Activated T-helper 2 cell treated with anti-CD3 and anti-CD28 coated beads, Interferon-gamma antibody, Interleukin-2, Interleukin-4, amounts not matched to agents 10 μg/mL and 5 μg/mL and 100 μg/mL, durations not matched to agents 14 hours and 24 hours and 36 hours (primary cell): ENCODE measurements around the gene CDHR3. TPM values are rescaled to one million over a fixed set of nuclear protein-coding genes. Genes with fewer than 3 reads are reported as not detected.

Experiments
- DNase-seq: peaks from one replicate; pipeline ENCODE4 v3.0.0; 2021; ENCODE audit warnings: low spot score
- H3K27ac Mint-ChIP-seq: one replicate; pipeline ENCODE4 v1.8.0; 2021; ENCODE audit warnings: mixed read lengths
- H3K27me3 Mint-ChIP-seq: one replicate; pipeline ENCODE4 v1.8.0; 2021; ENCODE audit warnings: low read depth, mixed read lengths
- H3K36me3 Mint-ChIP-seq: one replicate; pipeline ENCODE4 v1.8.0; 2021; ENCODE audit warnings: low read depth, mixed read lengths
- H3K4me1 Mint-ChIP-seq: one replicate; pipeline ENCODE4 v1.8.0; 2021; ENCODE audit warnings: low read depth, mixed read lengths
- H3K4me3 Mint-ChIP-seq: one replicate; pipeline ENCODE4 v1.8.0; 2021; ENCODE audit warnings: low read depth, mild to moderate bottlenecking, moderate library complexity, mixed read lengths
- H3K9me3 Mint-ChIP-seq: one replicate; pipeline ENCODE4 v1.8.0; 2021; ENCODE audit warnings: mixed read lengths
- intact Hi-C: fragments of 100-400 bp; cut with micrococcal nuclease; formaldehyde crosslinking; loops from one replicate; pipeline ENCODE4 v1.15.1; 2023
- total RNA-seq: library from RNA; stranded (reverse); gene quantifications from 2 replicates; pipeline ENCODE4 v1.2.3, GENCODE V29; 2022

Gene CDHR3
- total RNA-seq, 1 donor from 2014 or later = 0.98 TPM

GRCh38 chr7:106071356-106071998 is 108.4 kb downstream of the CDHR3 start:
- DNase-seq = peak; percentile 41
- Mint-ChIP-seq H3K36me3 (peaks cover 8% of the 10 kb centered on the region), H3K4me3 (peak overlapping the region; percentile 75), H3K9me3 (no peaks in the 10 kb centered on the region), H3K27me3 (no peaks in the 10 kb centered on the region), H3K4me1 (peaks cover 62% of the 10 kb centered on the region), H3K27ac (peak overlapping the region; percentile 98)
- intact Hi-C loops = loop anchor here (1.0 to 10.0 kb wide), 3 partner anchors 38 to 262 kb away; partner anchors contain the start of gene NAMPT

- H3K27ac Mint-ChIP-seq = peak overlapping the region; percentile 98
- DNase-seq = no peak
- H3K4me3 Mint-ChIP-seq = peak overlapping the region; percentile 75
- H3K36me3 Mint-ChIP-seq = peaks cover 9% of the 10 kb centered on the region
- no peaks in the 10 kb centered on the region for H3K27me3 Mint-ChIP-seq
- no peaks in the 10 kb centered on the region for H3K9me3 Mint-ChIP-seq
- intact Hi-C loops = loop anchor here (1.0 to 10.0 kb wide), 3 partner anchors 37 to 263 kb away; partner anchors contain the start of gene NAMPT
- peaks cover 69% of the 10 kb centered on the region for H3K4me1 Mint-ChIP-seq
Observed at GRCh38 chr7:106071999-106072714, 109.1 kb downstream of the CDHR3 start.

GRCh38 chr7:106072715-106073091 is 109.6 kb downstream of the CDHR3 start:
- intact Hi-C loops = loop anchor here (10.0 kb wide), 1 partner anchor 212 kb away; the partner anchor contains the start of gene NAMPT
- Mint-ChIP-seq H3K27me3 (no peaks in the 10 kb centered on the region), H3K36me3 (peaks cover 9% of the 10 kb centered on the region), H3K4me1 (peaks cover 73% of the 10 kb centered on the region), H3K27ac (peak overlapping the region; percentile 98), H3K4me3 (no peak overlapping the region), H3K9me3 (no peaks in the 10 kb centered on the region)
- DNase-seq = no peak

DNA sequence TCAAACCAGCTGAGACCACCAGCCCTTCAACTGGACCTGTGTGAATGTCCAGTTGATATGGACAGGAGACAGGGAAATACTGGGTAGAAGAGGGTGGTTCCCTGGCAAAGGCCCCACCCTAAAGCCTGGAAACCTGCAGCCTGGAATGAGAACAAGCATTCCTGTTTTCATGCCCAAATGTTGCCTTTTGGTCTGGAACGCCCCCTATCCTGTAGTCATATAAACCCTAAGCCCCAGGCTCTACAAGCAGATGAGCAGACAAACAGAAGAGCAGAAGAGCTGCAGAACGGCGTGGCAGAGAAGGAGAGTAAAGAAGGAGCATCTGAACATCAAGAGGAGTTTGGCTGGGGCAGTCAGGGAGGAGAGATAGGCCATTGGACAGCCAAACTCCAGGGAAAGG is 110.6 kb downstream of the CDHR3 start:
- Mint-ChIP-seq H3K27ac (peak overlapping the region; percentile 98), H3K4me1 (peaks cover 71% of the 10 kb centered on the region)
- intact Hi-C loops = loop anchor here (10.0 kb wide), 1 partner anchor 211 kb away; the partner anchor contains the start of gene NAMPT

GRCh38 chr7:106074257-106074656 is 111.2 kb downstream of the CDHR3 start:
- no peak overlapping the region for H3K27ac Mint-ChIP-seq
- no peaks in the 10 kb centered on the region for H3K9me3 Mint-ChIP-seq
- no peak overlapping the region for H3K4me3 Mint-ChIP-seq
- intact Hi-C loops = loop anchor here (10.0 kb wide), 1 partner anchor 211 kb away; the partner anchor contains the start of gene NAMPT
- no peak for DNase-seq
- H3K4me1 Mint-ChIP-seq = peaks cover 69% of the 10 kb centered on the region
- peaks cover 10% of the 10 kb centered on the region for H3K36me3 Mint-ChIP-seq
- H3K27me3 Mint-ChIP-seq = no peaks in the 10 kb centered on the region

More for the DNA sequence above, 110.6 kb downstream of the CDHR3 start:
- H3K9me3 Mint-ChIP-seq = no peaks in the 10 kb centered on the region
- no peak overlapping the region for H3K4me3 Mint-ChIP-seq
- H3K36me3 Mint-ChIP-seq = peaks cover 9% of the 10 kb centered on the region
- H3K27me3 Mint-ChIP-seq = no peaks in the 10 kb centered on the region
- no peak for DNase-seq

DNA sequence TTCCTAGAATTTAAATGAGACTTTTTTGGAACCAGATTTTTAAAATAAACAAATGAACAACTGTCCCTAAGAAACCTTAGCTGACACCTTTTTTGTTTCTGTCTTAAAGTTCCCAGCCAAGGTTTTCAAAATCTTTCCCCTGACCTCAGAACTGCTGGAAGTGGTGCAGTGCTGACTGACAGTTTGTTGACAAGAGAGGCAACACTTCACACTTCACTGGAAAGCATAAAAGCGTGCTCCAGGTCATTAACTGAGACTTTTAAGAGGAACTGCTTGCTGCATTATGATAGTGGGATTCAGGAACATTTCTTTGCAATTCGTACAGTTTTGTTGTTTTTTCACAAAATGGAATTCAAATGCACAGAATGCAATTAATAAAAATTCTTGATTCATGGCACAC is 112.9 kb downstream of the CDHR3 start:
- no peak overlapping the region for H3K27ac Mint-ChIP-seq
- H3K4me3 Mint-ChIP-seq = no peak overlapping the region
- peaks cover 61% of the 10 kb centered on the region for H3K4me1 Mint-ChIP-seq
- intact Hi-C loops = loop anchor here (10.0 kb wide), 1 partner anchor 209 kb away; the partner anchor contains the start of gene NAMPT
- H3K27me3 Mint-ChIP-seq = no peaks in the 10 kb centered on the region
- H3K36me3 Mint-ChIP-seq = peaks cover 6% of the 10 kb centered on the region
- H3K9me3 Mint-ChIP-seq = no peaks in the 10 kb centered on the region
- DNase-seq = no peak

DNA sequence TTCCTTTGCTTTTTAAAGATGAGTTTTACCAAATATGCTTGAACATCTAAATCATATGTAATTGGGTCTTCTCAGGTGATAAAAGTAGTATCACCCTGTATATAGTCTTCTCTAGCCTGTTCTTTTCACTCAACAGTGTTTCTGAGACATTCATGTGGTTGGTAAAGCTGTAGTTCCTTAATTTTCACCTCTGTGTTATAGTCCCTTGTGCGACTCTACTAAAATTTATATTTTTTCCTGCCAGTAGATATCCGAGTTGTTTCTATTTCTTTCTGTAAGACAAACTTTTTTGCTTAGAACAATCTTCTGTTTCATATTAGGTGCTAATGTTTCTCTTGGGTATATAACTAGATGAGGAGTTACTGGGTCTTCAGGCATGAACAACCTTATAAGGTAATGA is 113.5 kb downstream of the CDHR3 start:
- intact Hi-C loops = loop anchor here (10.0 kb wide), 1 partner anchor 208 kb away; the partner anchor contains the start of gene NAMPT
- Mint-ChIP-seq H3K27me3 (no peaks in the 10 kb centered on the region), H3K9me3 (no peaks in the 10 kb centered on the region), H3K27ac (no peak overlapping the region), H3K36me3 (peaks cover 6% of the 10 kb centered on the region), H3K4me3 (no peak overlapping the region), H3K4me1 (peaks cover 55% of the 10 kb centered on the region)
- no peak for DNase-seq

DNA sequence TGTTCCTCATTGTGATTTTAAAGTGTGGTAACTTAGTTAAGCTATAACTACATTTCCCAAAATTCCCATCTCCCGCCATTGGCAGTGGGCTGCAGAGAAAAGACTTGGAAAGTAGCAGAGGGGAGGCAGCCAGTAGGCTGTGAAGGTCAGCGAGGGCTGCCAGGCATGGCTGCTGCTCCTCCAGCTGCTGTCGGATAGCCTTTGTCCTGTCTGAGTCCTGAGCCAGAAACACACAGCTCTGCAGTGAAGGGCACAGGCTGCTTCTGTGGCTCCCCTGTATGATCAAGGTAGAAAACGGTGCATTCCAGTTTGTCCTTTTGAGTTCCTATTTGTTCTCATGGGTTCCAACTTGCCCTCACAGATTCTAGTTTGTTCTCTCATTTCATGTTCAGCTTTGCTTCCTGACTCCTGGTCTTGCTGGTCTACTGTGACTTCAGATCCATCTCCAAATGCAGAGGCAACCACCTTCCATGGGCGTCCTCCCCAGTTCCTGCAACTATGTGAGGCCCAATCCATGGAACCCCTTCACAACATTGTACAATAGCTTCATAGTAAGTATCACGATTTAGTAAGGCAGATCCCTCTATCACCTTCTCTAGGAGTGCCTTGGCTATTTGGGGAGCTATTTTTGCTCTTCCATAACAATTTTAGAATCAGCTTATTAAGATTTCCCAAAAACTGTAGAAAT is 117.4 kb downstream of the CDHR3 start:
- Mint-ChIP-seq H3K9me3 (no peaks in the 10 kb centered on the region), H3K4me3 (no peak overlapping the region), H3K27me3 (no peaks in the 10 kb centered on the region), H3K4me1 (peaks cover 34% of the 10 kb centered on the region), H3K27ac (no peak overlapping the region), H3K36me3 (peaks cover 10% of the 10 kb centered on the region)
- no peak for DNase-seq
- intact Hi-C loops = no loop called here

DNA sequence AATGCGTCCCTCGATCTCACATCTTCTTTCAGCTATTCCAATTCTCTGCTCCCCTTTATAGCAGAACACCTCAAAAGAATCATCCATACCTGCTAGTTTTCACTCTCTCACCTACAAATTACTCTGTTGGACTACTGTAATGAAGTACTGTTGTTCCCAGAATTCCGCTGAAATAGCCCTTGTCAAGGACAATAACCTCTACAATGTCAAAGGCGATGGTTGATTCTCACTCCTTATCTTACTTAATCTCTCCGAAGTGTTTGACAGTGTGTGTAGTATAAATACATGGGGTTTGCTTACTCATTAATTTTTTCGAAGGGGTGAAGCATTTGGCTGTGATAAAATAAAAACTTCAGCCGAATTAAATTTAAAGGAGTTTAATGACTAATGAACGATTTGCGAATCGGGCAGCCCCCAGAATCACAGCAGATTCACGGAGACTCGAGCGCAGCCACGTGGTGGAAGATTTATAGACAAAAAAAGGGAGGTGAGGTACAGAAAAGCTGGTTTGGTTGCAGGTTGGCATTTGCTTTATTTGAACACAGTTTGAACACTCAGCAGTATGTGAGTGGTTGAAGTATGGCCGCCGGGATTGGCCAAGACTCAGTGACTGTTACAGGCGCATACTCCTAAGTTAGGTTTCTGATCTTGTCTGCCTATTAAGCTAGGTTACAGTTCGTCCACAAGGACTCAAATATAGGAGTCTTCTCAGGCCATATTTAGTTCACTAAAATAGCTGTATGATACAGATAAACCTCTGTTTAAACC is 119.2 kb downstream of the CDHR3 start:
- Mint-ChIP-seq H3K27me3 (no peaks in the 10 kb centered on the region), H3K9me3 (no peaks in the 10 kb centered on the region), H3K36me3 (peaks cover 22% of the 10 kb centered on the region), H3K27ac (no peak overlapping the region), H3K4me3 (no peak overlapping the region), H3K4me1 (peaks cover 24% of the 10 kb centered on the region)
- DNase-seq = no peak
- intact Hi-C loops = no loop called here

Other genes with a start within 250 kb of the CDHR3 start
- 11.1 and 12.4 TPM in 2 replicates for gene ATXN7L1, start 86.7 kb upstream of the CDHR3 start, total RNA-seq
- 38.2 and 40.9 TPM in 2 replicates for gene SYPL1, start 149.0 kb downstream of the CDHR3 start, total RNA-seq